H1 (cell line): ENCODE data around the gene IL1RAPL1. TPM values are rescaled to one million over a fixed set of nuclear protein-coding genes. Genes with fewer than 3 reads are reported as not detected.

Experiments used
- CTCF ChIA-PET: fragments of 300-600 bp; sonication (Branson Sonifier 250); formaldehyde crosslinking; loops from one replicate; lab custom pipeline; 2021; ENCODE audit not compliant: partially characterized antibody; lab: Charles Lee
- POLR2A ChIA-PET: fragments of 300-600 bp; sonication (Branson Sonifier 250); formaldehyde crosslinking; loops from one replicate; lab custom pipeline; 2021; ENCODE audit warnings: inconsistent platforms; ENCODE audit not compliant: partially characterized antibody; lab: Charles Lee
- DNase-seq, 2 experiments: peaks; one replicate each; pipeline versions ENCODE4 v3.0.0 to v3.0.0-alpha.2; 2010 to 2022; ENCODE audit warnings: low spot score in 2 of 2, low read depth in 1 of 2, mixed read lengths in 1 of 2
- FAIRE-seq: peaks from 2 replicates; lab custom pipeline; 2011; peaks lifted over from hg19 to GRCh38; lab: Jason Lieb, UNC
- H2AFZ ChIP-seq: 2 replicates; pipeline ENCODE4 v1.8.1; 2012; ENCODE audit warnings: low read length, inconsistent platforms
- H2AK5ac ChIP-seq: 2 replicates; pipeline ENCODE4 v1.6.1; 2013; ENCODE audit warnings: low read depth, low read length
- H2BK120ac ChIP-seq: replicated peaks from 2 replicates; pipeline ENCODE3; 2013; ENCODE audit warnings: low read depth, low read length, inconsistent platforms
- H2BK12ac ChIP-seq: 2 replicates; pipeline ENCODE4 v1.6.1; 2013; ENCODE audit warnings: low read depth, low read length
- H2BK15ac ChIP-seq: 2 replicates; pipeline ENCODE4 v1.6.1; 2013; ENCODE audit warnings: low read length
- H2BK20ac ChIP-seq: 2 replicates; pipeline ENCODE4 v1.6.1; 2013; ENCODE audit warnings: low read length
- H2BK5ac ChIP-seq: 2 replicates; pipeline ENCODE4 v1.6.1; 2013; ENCODE audit warnings: low read depth, low read length
- H3K14ac ChIP-seq: 2 replicates; pipeline ENCODE4 v1.6.1; 2013; ENCODE audit warnings: inconsistent platforms; ENCODE audit not compliant: insufficient read length
- H3K18ac ChIP-seq: 2 replicates; pipeline ENCODE4 v1.6.1; 2013; ENCODE audit warnings: low read length; ENCODE audit errors: extremely low read depth
- H3K23ac ChIP-seq: 2 replicates; pipeline ENCODE4 v1.6.1; 2013; ENCODE audit warnings: inconsistent platforms; ENCODE audit not compliant: insufficient read length
- H3K23me2 ChIP-seq: 2 replicates; pipeline ENCODE4 v1.6.1; 2013; ENCODE audit warnings: low read depth, low read length
- H3K27ac ChIP-seq: 2 replicates; pipeline ENCODE4 v1.6.1; 2011; ENCODE audit warnings: low read depth, low read length, inconsistent platforms
- H3K27me3 ChIP-seq, 4 experiments: replicated peaks in 1 of 4; 1 replicate in 1 of 4; 2 replicates in 3 of 4; pipeline versions ENCODE4 v1.6.1 to v1.8.1; 2011 to 2013; ENCODE audit warnings: low read length in 3 of 4, mild to moderate bottlenecking in 3 of 4, inconsistent platforms in 2 of 4, mixed read lengths in 2 of 4, moderate library complexity in 1 of 4; ENCODE audit not compliant: control insufficient read depth in 3 of 4, insufficient read depth in 3 of 4; ENCODE audit errors: extremely low read depth in 1 of 4
- H3K36me3 ChIP-seq, 4 experiments: 2 replicates each; pipeline versions ENCODE4 v1.6.1 to v1.8.1; 2011 to 2013; ENCODE audit warnings: mild to moderate bottlenecking in 4 of 4, low read length in 3 of 4, moderate library complexity in 2 of 4, control low read depth in 1 of 4, inconsistent platforms in 1 of 4; ENCODE audit not compliant: insufficient read depth in 4 of 4, control insufficient read depth in 2 of 4
- H3K4ac ChIP-seq: replicated peaks from 2 replicates; pipeline ENCODE3; 2013; ENCODE audit warnings: low read length, low read depth, mixed read lengths, inconsistent platforms; ENCODE audit not compliant: insufficient read length
- H3K4me1 ChIP-seq, 4 experiments: replicated peaks in 1 of 4; 1 replicate in 1 of 4; 2 replicates in 3 of 4; pipeline versions ENCODE4 v1.6.1 to v1.8.1; 2011 to 2013; ENCODE audit warnings: low read length in 3 of 4, inconsistent platforms in 2 of 4, mixed read lengths in 1 of 4; ENCODE audit not compliant: insufficient read depth in 4 of 4, control insufficient read depth in 3 of 4
- H3K4me2 ChIP-seq, 2 experiments: 2 replicates each; pipeline versions ENCODE4 v1.6.1 to v1.8.1; 2011 to 2013; ENCODE audit warnings: low read depth in 2 of 2, low read length in 2 of 2, control low read depth in 1 of 2, inconsistent platforms in 1 of 2, mild to moderate bottlenecking in 1 of 2; ENCODE audit not compliant: insufficient read depth in 1 of 2
- H3K4me3 ChIP-seq, 4 experiments: fragments of 200-600, 300-600 bp in 1 of 4; sonication (generic), shearing (Covaris generic), sonication (Bioruptor Twin) in 1 of 4; 2 replicates each; pipeline versions ENCODE4 v1.5.1 to v1.8.1; 2011 to 2016; ENCODE audit warnings: low read length in 4 of 4, low read depth in 3 of 4, control low read depth in 2 of 4, inconsistent platforms in 2 of 4, mild to moderate bottlenecking in 2 of 4, mixed read lengths in 1 of 4, moderate library complexity in 1 of 4; ENCODE audit not compliant: insufficient read depth in 2 of 4; ENCODE audit errors: extremely low read depth in 1 of 4
- H3K56ac ChIP-seq: replicated peaks from 2 replicates; pipeline ENCODE3; 2013; ENCODE audit warnings: low read depth, mild to moderate bottlenecking, mixed read lengths, low read length, inconsistent platforms; ENCODE audit not compliant: insufficient read length
- H3K79me1 ChIP-seq: 2 replicates; pipeline ENCODE4 v1.6.1; 2013; ENCODE audit warnings: low read depth, low read length, control low read depth
- H3K79me2 ChIP-seq, 2 experiments: 2 replicates each; pipeline versions ENCODE4 v1.6.1 to v1.8.1; 2012 to 2013; ENCODE audit warnings: low read length in 2 of 2, mild to moderate bottlenecking in 2 of 2, inconsistent platforms in 1 of 2; ENCODE audit not compliant: insufficient read depth in 2 of 2, control insufficient read depth in 1 of 2
- H3K9ac ChIP-seq, 4 experiments: replicated peaks in 1 of 4; 1 replicate in 1 of 4; 2 replicates in 3 of 4; pipeline versions ENCODE4 v1.6.1 to v1.8.1; 2011 to 2013; ENCODE audit warnings: low read depth in 3 of 4, low read length in 3 of 4, control low read depth in 2 of 4, mild to moderate bottlenecking in 2 of 4, moderate library complexity in 2 of 4, inconsistent platforms in 1 of 4; ENCODE audit errors: extremely low read depth in 1 of 4
- H3K9me3 ChIP-seq, 2 experiments: 2 replicates each; pipeline versions ENCODE4 v1.6.1 to v1.8.1; 2012 to 2013; ENCODE audit warnings: mild to moderate bottlenecking in 2 of 2, moderate library complexity in 2 of 2, control low read depth in 1 of 2, inconsistent platforms in 1 of 2, low read depth in 1 of 2, low read length in 1 of 2, mixed read lengths in 1 of 2; ENCODE audit not compliant: insufficient read depth in 2 of 2
- H4K20me1 ChIP-seq, 2 experiments: replicated peaks in 1 of 2; 2 replicates each; pipeline versions ENCODE3 to v1.8.1; 2011 to 2013; ENCODE audit warnings: inconsistent platforms in 2 of 2, low read length in 2 of 2, mild to moderate bottlenecking in 1 of 2; ENCODE audit not compliant: insufficient read depth in 2 of 2, control insufficient read depth in 1 of 2
- H4K5ac ChIP-seq: 2 replicates; pipeline ENCODE4 v1.6.1; 2013; ENCODE audit warnings: low read length, low read depth, mixed read lengths, inconsistent platforms; ENCODE audit not compliant: insufficient read length
- H4K8ac ChIP-seq: 2 replicates; pipeline ENCODE4 v1.8.0; 2013; ENCODE audit warnings: mild to moderate bottlenecking, moderate library complexity, low read length, inconsistent platforms; ENCODE audit not compliant: insufficient read depth; ENCODE audit errors: extremely low read depth
- H4K91ac ChIP-seq: replicated peaks from 2 replicates; pipeline ENCODE3; 2013; ENCODE audit warnings: low read length, mixed read lengths, inconsistent platforms; ENCODE audit not compliant: insufficient read length
- CBX8 ChIP-seq: fragments of 300-800, 300-1000 bp; sonication (generic); IDR thresholded peaks from 2 replicates; pipeline ENCODE4 v1.7.1; 2016; ENCODE audit warnings: low read depth, low read length, borderline replicate concordance
- GABPA ChIP-seq: IDR thresholded peaks from 2 replicates; pipeline ENCODE4 v1.6.1; 2011; ENCODE audit warnings: mild to moderate bottlenecking, low read length, moderate library complexity, borderline replicate concordance; ENCODE audit not compliant: insufficient read depth
- HDAC6 ChIP-seq: IDR thresholded peaks from one replicate; pipeline ENCODE4 v1.7.1; 2012; ENCODE audit warnings: low read depth, mild to moderate bottlenecking, inconsistent platforms, low read length, moderate library complexity
- JUN ChIP-seq: IDR thresholded peaks from 2 replicates; pipeline ENCODE4 v1.6.1; 2011; ENCODE audit warnings: low read depth, mild to moderate bottlenecking, improper control_type of control experiment, low read length
- MAFK ChIP-seq: IDR thresholded peaks from 2 replicates; pipeline ENCODE4 v1.6.1; 2012; ENCODE audit warnings: low read depth, mild to moderate bottlenecking, improper control_type of control experiment, low read length
- POLR2A ChIP-seq, 2 experiments: IDR thresholded peaks; 1 replicate in 1 of 2; 2 replicates in 1 of 2; pipeline ENCODE4 v1.6.1; 2011; ENCODE audit warnings: low read depth in 2 of 2, low read length in 2 of 2, mild to moderate bottlenecking in 2 of 2; ENCODE audit errors: control extremely low read depth in 1 of 2
- POU5F1 ChIP-seq: IDR thresholded peaks from 2 replicates; pipeline ENCODE4 v1.6.1; 2011; ENCODE audit warnings: low read depth, mild to moderate bottlenecking, low read length, moderate library complexity
- RBBP5 ChIP-seq: IDR thresholded peaks from 2 replicates; pipeline ENCODE4 v1.7.1; 2012; ENCODE audit warnings: low read depth, mild to moderate bottlenecking, inconsistent platforms, low read length, moderate library complexity, borderline replicate concordance
- SIN3A ChIP-seq, 2 experiments: IDR thresholded peaks in 1 of 2; conservative IDR thresholded peaks in 1 of 2; 2 replicates each; pipeline ENCODE4 v1.6.1; 2011 to 2012; ENCODE audit warnings: low read length in 2 of 2, improper control_type of control experiment in 1 of 2, low read depth in 1 of 2, mild to moderate bottlenecking in 1 of 2
- TBP ChIP-seq: IDR thresholded peaks from 2 replicates; pipeline ENCODE4 v1.6.1; 2011; ENCODE audit warnings: low read depth, low read length, improper control_type of control experiment
- TEAD4 ChIP-seq: IDR thresholded peaks from 2 replicates; pipeline ENCODE4 v1.6.1; 2012; ENCODE audit warnings: low read depth, low read length, inconsistent platforms, mixed read lengths
- WGBS, 2 experiments: shearing (Covaris generic) in 1 of 2; methylation state at CpG; one replicate each; pipeline versions ENCODE4 v1.1.6 to v1.1.7; 2013 to 2015; ENCODE audit warnings: low lambda C conversion rate in 2 of 2, mixed read lengths in 2 of 2, inconsistent platforms in 1 of 2, low coverage in 1 of 2, missing lambda C conversion rate in 1 of 2; ENCODE audit not compliant: insufficient replicate concordance in 2 of 2, insufficient coverage in 1 of 2, insufficient read length in 1 of 2; ENCODE audit errors: extremely low coverage in 1 of 2, missing lambda C conversion rate in 1 of 2; 5-methylcytosine and 5-hydroxymethylcytosine counted together
- polyA plus RNA-seq, 7 experiments: library from polyadenylated mRNA; depleted of rRNA in 3 of 7; stranded (reverse) in 5 of 7; unstranded in 2 of 7; fragments of >200 nt in 5 of 7; fragments of 200-250 nt in 2 of 7; gene quantifications; 1 replicate in 5 of 7; 2 replicates in 1 of 7; 4 replicates in 1 of 7; pipeline versions ENCODE4 v1.2.1 to v1.2.3, GENCODE V29; 2011 to 2013; ENCODE audit warnings: missing spikeins in 2 of 7, mixed read lengths in 2 of 7
- total RNA-seq: library from RNA; stranded (reverse); fragmentation: NEBNext Ultra II Directional; extraction: Animal tissue kit (Norgen Biotek cat#: 25700); gene quantifications from 2 replicates; pipeline ENCODE4 v1.2.1, GENCODE V29; 2021
- TF ChIP-seq, protein P1 (sequence below): IDR thresholded peaks from 2 replicates; pipeline ENCODE4 v1.6.1; 2011; ENCODE audit warnings: low read length, improper control_type of control experiment

IL1RAPL1 gene
- total and polyA plus RNA-seq, 2 of the 8 experiments (the other 6 are each of a cell fraction or from before 2014, with no cell fraction given), result 0.11 to 0.35 TPM

- Histone ChIP-seq H3K27me3 (no peaks in the 10 kb centered on the region), H2AFZ (no peak overlapping the region), H3K23ac (no peak overlapping the region), H2BK15ac (no peak overlapping the region), H3K4me1 (no peaks in the 10 kb centered on the region), H4K20me1 (no peaks in the 10 kb centered on the region), H3K56ac (no peak overlapping the region)
- TF ChIP-seq POU5F1 (no peak), POLR2A (IDR thresholded peaks at IDR 0.05; ENCODE audit: control extremely low read depth in 1 of 2, low read depth in 2 of 2, low read length in 2 of 2) (no peak), GABPA (no peak), CBX8 (no peak), TEAD4 (no peak), TBP (no peak), SIN3A (conservative IDR thresholded peaks at IDR 0.05 in 1 of 2, IDR thresholded peaks at IDR 0.05 in 1 of 2; ENCODE audit: low read depth in 1 of 2, low read length in 2 of 2) (no peak), JUN (no peak), MAFK (no peak), RBBP5 (no peak), HDAC6 (no peak)
- TF ChIP-seq, protein P1, sequence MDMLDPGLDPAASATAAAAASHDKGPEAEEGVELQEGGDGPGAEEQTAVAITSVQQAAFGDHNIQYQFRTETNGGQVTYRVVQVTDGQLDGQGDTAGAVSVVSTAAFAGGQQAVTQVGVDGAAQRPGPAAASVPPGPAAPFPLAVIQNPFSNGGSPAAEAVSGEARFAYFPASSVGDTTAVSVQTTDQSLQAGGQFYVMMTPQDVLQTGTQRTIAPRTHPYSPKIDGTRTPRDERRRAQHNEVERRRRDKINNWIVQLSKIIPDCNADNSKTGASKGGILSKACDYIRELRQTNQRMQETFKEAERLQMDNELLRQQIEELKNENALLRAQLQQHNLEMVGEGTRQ, result no peak
- TF ChIP-seq, all 59 proteins: peak for 0
- H3K4me3 ChIP-seq, result no peak overlapping the region
- FAIRE-seq (no peak), DNase-seq (no peak)
- no peaks in the 10 kb centered on the region for H3K23me2 ChIP-seq
- H4K8ac ChIP-seq, result no peak overlapping the region
- H3K36me3 ChIP-seq, result no peaks in the 10 kb centered on the region
- H2BK12ac ChIP-seq, result no peak overlapping the region
- no peak overlapping the region for H4K5ac ChIP-seq
- H2BK5ac ChIP-seq, result no peak overlapping the region
- no peak overlapping the region for H4K91ac ChIP-seq
- H3K79me2 ChIP-seq, result no peaks in the 10 kb centered on the region
- no peak overlapping the region for H3K4ac ChIP-seq
- H3K18ac ChIP-seq, result no peak overlapping the region
- no peaks in the 10 kb centered on the region for H3K79me1 ChIP-seq
- H3K4me2 ChIP-seq, result no peak overlapping the region
- no peak overlapping the region for H3K9ac ChIP-seq
- H3K9me3 ChIP-seq, result no peaks in the 10 kb centered on the region
- 97% methylated on average over 3 of the region's 3 CpGs; no CpG with 5 or more reads in 1 of the 2 experiments for WGBS, 2 experiments
- no peak overlapping the region for H2BK20ac ChIP-seq
- no peak overlapping the region for H2BK120ac ChIP-seq
- H3K14ac ChIP-seq, result no peak overlapping the region
- ChIA-PET POLR2A (no interaction called here), CTCF (interaction anchor here (0.6 to 1.3 kb wide), 3 partner anchors 10 to 46 kb away, joined by 3 to 4 read pairs (median 4); no protein-coding TSS in a partner anchor)
- H2AK5ac ChIP-seq, result no peak overlapping the region
- H3K27ac ChIP-seq, result no peak overlapping the region
Observed at GRCh38 chrX:29880977-29881376, 1293.7 kb downstream of the IL1RAPL1 start.
